ENCODE measurements around the gene GTF2F1.

Gene GTF2F1

GRCh38 chr19:6416658-6417405 lies 23.9 kb upstream of the GTF2F1 start:
- no peak overlapping the region for H3K4me3 ChIP-seq (ENCODE audit: low read length)

GRCh38 chr19:6415591-6416190 lies 22.7 kb upstream of the GTF2F1 start:
- DNase-seq (ENCODE audit: low read depth) = no peak
- TF ChIP-seq, protein P1, sequence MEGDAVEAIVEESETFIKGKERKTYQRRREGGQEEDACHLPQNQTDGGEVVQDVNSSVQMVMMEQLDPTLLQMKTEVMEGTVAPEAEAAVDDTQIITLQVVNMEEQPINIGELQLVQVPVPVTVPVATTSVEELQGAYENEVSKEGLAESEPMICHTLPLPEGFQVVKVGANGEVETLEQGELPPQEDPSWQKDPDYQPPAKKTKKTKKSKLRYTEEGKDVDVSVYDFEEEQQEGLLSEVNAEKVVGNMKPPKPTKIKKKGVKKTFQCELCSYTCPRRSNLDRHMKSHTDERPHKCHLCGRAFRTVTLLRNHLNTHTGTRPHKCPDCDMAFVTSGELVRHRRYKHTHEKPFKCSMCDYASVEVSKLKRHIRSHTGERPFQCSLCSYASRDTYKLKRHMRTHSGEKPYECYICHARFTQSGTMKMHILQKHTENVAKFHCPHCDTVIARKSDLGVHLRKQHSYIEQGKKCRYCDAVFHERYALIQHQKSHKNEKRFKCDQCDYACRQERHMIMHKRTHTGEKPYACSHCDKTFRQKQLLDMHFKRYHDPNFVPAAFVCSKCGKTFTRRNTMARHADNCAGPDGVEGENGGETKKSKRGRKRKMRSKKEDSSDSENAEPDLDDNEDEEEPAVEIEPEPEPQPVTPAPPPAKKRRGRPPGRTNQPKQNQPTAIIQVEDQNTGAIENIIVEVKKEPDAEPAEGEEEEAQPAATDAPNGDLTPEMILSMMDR (IDR thresholded peaks at IDR 0.05; ENCODE audit: insufficient read depth, low read depth, low read length, missing control alignments) = no peak
- no peak overlapping the region for H3K4me3 ChIP-seq (ENCODE audit: low read length)

More at GRCh38 chr19:6416658-6417405, 23.9 kb upstream of the GTF2F1 start:
- no peak for DNase-seq (ENCODE audit: low read depth)
- TF ChIP-seq, protein P1 (IDR thresholded peaks at IDR 0.05; ENCODE audit: insufficient read depth, low read depth, low read length, missing control alignments) = no peak

DNA sequence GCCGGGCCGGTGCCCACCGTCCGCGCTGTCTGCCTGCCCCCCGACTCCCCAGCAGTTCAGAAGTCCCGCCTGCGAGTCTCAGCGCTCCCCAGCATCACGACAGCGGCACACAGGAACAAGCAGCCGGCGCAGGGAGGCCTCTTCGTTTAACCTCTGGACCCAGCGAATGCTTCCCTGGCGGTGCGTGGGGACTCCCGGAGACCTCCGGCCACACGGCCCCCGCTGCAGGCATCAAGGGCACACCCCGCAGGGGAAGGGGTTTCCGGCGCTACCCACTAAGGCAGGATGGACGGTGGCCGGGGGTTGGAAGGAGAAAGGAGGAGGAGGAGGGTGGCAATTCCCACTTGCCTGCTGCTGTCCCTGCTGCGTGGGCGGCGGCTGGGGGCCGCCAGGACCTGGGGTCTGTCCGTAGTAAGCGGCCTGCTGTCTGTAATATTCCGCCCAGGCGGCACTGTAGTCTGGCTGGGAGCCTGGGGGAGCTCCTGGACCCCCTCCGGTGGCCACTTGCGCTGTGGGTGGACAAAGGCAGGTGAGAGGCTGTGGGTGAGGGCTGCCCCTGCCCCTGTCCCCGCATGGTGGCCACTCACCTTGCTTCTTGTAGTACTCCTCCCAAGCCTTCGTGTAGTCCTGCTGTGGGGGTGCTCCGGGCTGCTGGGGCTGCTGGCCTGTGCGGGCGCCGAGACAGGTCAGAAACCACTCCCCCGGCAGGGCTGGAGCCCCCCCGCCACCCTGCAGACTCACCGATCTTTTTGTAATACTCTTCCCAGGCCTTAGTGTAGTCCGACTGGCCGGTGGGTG lies 22.0 kb upstream of the GTF2F1 start:
- DNase-seq (ENCODE audit: low read depth) = no peak
- TF ChIP-seq, protein P1 (IDR thresholded peaks at IDR 0.05; ENCODE audit: insufficient read depth, low read depth, low read length, missing control alignments) = no peak
- H3K4me3 ChIP-seq (ENCODE audit: low read length) = no peak overlapping the region

GRCh38 chr19:6413721-6414643 lies 21.0 kb upstream of the GTF2F1 start:
- TF ChIP-seq, protein P1 (IDR thresholded peaks at IDR 0.05; ENCODE audit: insufficient read depth, low read depth, low read length, missing control alignments) = no peak
- DNase-seq (ENCODE audit: low read depth) = no peak
- H3K4me3 ChIP-seq (ENCODE audit: low read length) = no peak overlapping the region

DNA sequence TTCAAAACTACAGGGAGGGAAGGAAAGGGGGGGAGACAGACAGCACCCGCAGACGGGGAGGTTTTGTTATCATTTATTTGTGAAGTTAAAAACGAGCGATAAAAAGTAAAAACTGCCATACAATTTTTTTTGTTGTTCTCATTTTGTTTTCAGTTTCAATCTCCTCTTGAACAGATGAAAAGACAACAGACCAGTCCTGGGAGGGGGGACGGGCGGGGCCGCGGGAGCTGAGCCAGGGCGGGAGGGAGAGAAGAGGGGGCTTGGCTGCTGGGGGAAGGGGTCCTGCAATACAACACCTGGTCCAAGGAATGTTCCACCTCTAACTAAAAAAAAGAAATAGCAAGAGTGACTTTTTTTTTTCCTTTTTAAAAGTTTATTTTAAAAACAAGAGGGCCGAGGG lies 20.3 kb upstream of the GTF2F1 start:
- TF ChIP-seq, protein P1 (IDR thresholded peaks at IDR 0.05; ENCODE audit: insufficient read depth, low read depth, low read length, missing control alignments) = no peak
- DNase-seq (ENCODE audit: low read depth) = no peak
- H3K4me3 ChIP-seq (ENCODE audit: low read length) = no peak overlapping the region

DNA sequence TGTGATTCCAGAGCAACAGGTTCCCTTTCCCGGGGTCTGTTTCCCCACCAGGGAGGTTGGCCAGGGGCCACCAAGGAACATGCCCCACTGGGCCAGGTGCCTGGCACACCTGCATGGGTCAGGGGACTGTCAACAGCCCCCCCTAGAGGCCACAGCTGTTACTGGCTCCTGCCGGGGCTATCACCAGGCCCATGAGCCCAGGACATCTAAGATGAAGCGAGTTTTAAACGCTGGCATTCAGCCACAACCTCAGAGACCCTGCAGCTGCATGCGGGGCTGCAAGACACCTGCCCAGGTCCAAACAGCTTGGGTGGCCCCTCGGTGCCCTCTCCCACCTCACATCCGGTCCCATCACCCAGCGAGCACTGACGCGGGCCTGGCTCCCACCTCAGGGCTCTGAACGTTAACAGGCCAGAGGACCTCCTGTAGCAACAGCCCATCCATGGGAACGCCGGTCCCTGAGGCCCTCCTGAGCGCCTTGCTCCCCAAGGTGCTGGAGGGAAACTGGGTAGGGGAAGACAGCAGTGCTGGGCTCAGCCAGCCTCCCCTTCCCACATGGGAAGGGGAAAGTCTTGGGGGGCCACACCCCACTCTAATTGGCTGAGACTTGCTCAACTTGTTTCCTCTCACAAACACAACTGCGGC lies 19.6 kb upstream of the GTF2F1 start:
- no peak overlapping the region for H3K4me3 ChIP-seq (ENCODE audit: low read length)
- DNase-seq (ENCODE audit: low read depth) = peak; percentile 41
- TF ChIP-seq, protein P1 (IDR thresholded peaks at IDR 0.05; ENCODE audit: insufficient read depth, low read depth, low read length, missing control alignments) = peak; percentile 49

All from epithelial cell of esophagus (primary cell).